SK-N-SH (cell line): ENCODE data around the gene KBTBD13. TPM values are rescaled to one million over a fixed set of nuclear protein-coding genes. Genes with fewer than 3 reads are reported as not detected.

Experiments used
- CTCF ChIA-PET: fragments of 300-600, 350-600 bp; formaldehyde crosslinking; extraction: SDS; loops from one replicate; lab custom pipeline; 2021; lab: Yijun Ruan, JAX
- POLR2A ChIA-PET: fragments of 350-600 bp; sonication (Branson Sonifier 250); formaldehyde crosslinking; extraction: SDS; loops from one replicate; lab custom pipeline; 2020; ENCODE audit warnings: antibody characterized with exemption, inconsistent platforms; lab: Yijun Ruan, JAX
- DNase-seq: peaks from one replicate; pipeline ENCODE4 v3.0.0; 2012
- H2AFZ ChIP-seq: fragments of 200-600 bp; sonication (generic); 2 replicates; pipeline ENCODE4 v1.8.1; 2016; ENCODE audit warnings: antibody characterized with exemption, mild to moderate bottlenecking, low read depth
- H3F3A ChIP-seq: fragments of 200-600 bp; sonication (generic); replicated peaks from 2 replicates; pipeline ENCODE3; 2016; ENCODE audit warnings: antibody characterized with exemption, mild to moderate bottlenecking; ENCODE audit not compliant: insufficient read depth
- H3K27ac ChIP-seq, 2 experiments: fragments of 200-500 bp in 1 of 2; fragments of 200-600 bp in 1 of 2; sonication (Bioruptor generic) in 1 of 2; sonication (generic), shearing (Covaris generic) in 1 of 2; 2 replicates each; pipeline versions ENCODE4 v1.5.1 to v1.6.1; 2014 to 2016; ENCODE audit warnings: low read depth in 2 of 2, inconsistent platforms in 1 of 2, low read length in 1 of 2, mild to moderate bottlenecking in 1 of 2, mixed read lengths in 1 of 2
- H3K27me3 ChIP-seq: fragments of 200-600 bp; sonication (generic), shearing (Covaris generic); 2 replicates; pipeline ENCODE4 v1.6.1; 2016; ENCODE audit warnings: mixed run types; ENCODE audit not compliant: insufficient read depth
- H3K36me3 ChIP-seq, 2 experiments: fragments of 200-500 bp in 1 of 2; fragments of 200-600 bp in 1 of 2; sonication (Bioruptor generic) in 1 of 2; sonication (generic) in 1 of 2; replicated peaks in 1 of 2; 2 replicates each; pipeline versions ENCODE3 to v1.5.1; 2014 to 2016; ENCODE audit warnings: low read length in 1 of 2, mild to moderate bottlenecking in 1 of 2; ENCODE audit not compliant: insufficient read depth in 2 of 2, control insufficient read depth in 1 of 2
- H3K4me1 ChIP-seq, 2 experiments: fragments of 200-500 bp in 1 of 2; fragments of 200-600 bp in 1 of 2; sonication (Bioruptor generic) in 1 of 2; sonication (generic), shearing (Covaris generic) in 1 of 2; 2 replicates each; pipeline versions ENCODE4 v1.5.1 to v1.6.1; 2014 to 2016; ENCODE audit warnings: low read depth in 1 of 2, low read length in 1 of 2, mixed run types in 1 of 2; ENCODE audit not compliant: insufficient read depth in 2 of 2, control insufficient read depth in 1 of 2
- H3K4me2 ChIP-seq: fragments of 200-600 bp; sonication (generic), shearing (Covaris generic); 2 replicates; pipeline ENCODE4 v1.6.1; 2017; ENCODE audit warnings: mixed run types
- H3K4me3 ChIP-seq, 2 experiments: fragments of 200-500 bp in 1 of 2; fragments of 200-600 bp in 1 of 2; sonication (Bioruptor generic) in 1 of 2; sonication (generic), shearing (Covaris generic) in 1 of 2; 2 replicates each; pipeline versions ENCODE4 v1.5.1 to v1.8.1; 2014 to 2016; ENCODE audit warnings: low read depth in 2 of 2, inconsistent platforms in 1 of 2, low read length in 1 of 2, mild to moderate bottlenecking in 1 of 2, mixed read lengths in 1 of 2, moderate library complexity in 1 of 2
- H3K79me2 ChIP-seq: fragments of 200-600 bp; sonication (generic); 2 replicates; pipeline ENCODE4 v1.8.1; 2017; ENCODE audit warnings: mild to moderate bottlenecking; ENCODE audit not compliant: insufficient read depth
- H3K9ac ChIP-seq: fragments of 200-600 bp; sonication (generic); 2 replicates; pipeline ENCODE4 v1.6.1; 2017; ENCODE audit warnings: mixed run types
- H3K9me2 ChIP-seq: fragments of 200-600 bp; sonication (generic); 2 replicates; pipeline ENCODE4 v1.6.1; 2017; ENCODE audit warnings: mixed run types
- H3K9me3 ChIP-seq: fragments of 200-600 bp; sonication (generic); 2 replicates; pipeline ENCODE4 v1.6.1; 2017; ENCODE audit warnings: mixed run types, mild to moderate bottlenecking, moderate library complexity
- H4K20me1 ChIP-seq: fragments of 200-600 bp; sonication (generic); 2 replicates; pipeline ENCODE4 v1.6.1; 2017; ENCODE audit warnings: mild to moderate bottlenecking, mixed run types; ENCODE audit not compliant: insufficient read depth
- ELF1 ChIP-seq: IDR thresholded peaks from 2 replicates; pipeline ENCODE4 v1.4.0; 2012
- EP300 ChIP-seq, 2 experiments: IDR thresholded peaks; 2 replicates each; pipeline versions ENCODE4 v1.4.0 to v1.6.1; 2012; ENCODE audit warnings: borderline replicate concordance in 1 of 2, low read depth in 1 of 2, low read length in 1 of 2
- FOSL2 ChIP-seq: IDR thresholded peaks from 2 replicates; pipeline ENCODE4 v1.4.0; 2012; ENCODE audit warnings: low read depth, mild to moderate bottlenecking, moderate library complexity, borderline replicate concordance
- GABPA ChIP-seq: IDR thresholded peaks from 2 replicates; pipeline ENCODE4 v1.4.0; 2012; ENCODE audit warnings: low read depth, mild to moderate bottlenecking
- JUND ChIP-seq: IDR thresholded peaks from 2 replicates; pipeline ENCODE4 v1.4.0; 2012
- NFIC ChIP-seq: IDR thresholded peaks from 2 replicates; pipeline ENCODE4 v1.4.0; 2012; ENCODE audit warnings: borderline replicate concordance
- RCOR1 ChIP-seq: fragments of 150-350 bp; IDR thresholded peaks from 2 replicates; pipeline ENCODE4 v1.6.1; 2017; ENCODE audit warnings: antibody characterized with exemption, low read length
- RXRA ChIP-seq: IDR thresholded peaks from 2 replicates; pipeline ENCODE4 v1.4.0; 2012; ENCODE audit warnings: low read depth, mild to moderate bottlenecking, borderline replicate concordance
- TCF12 ChIP-seq: IDR thresholded peaks from 2 replicates; pipeline ENCODE4 v1.4.0; 2012
- TEAD4 ChIP-seq: IDR thresholded peaks from 2 replicates; pipeline ENCODE4 v1.4.0; 2012; ENCODE audit warnings: mild to moderate bottlenecking, borderline replicate concordance; ENCODE audit not compliant: insufficient read depth
- YY1 ChIP-seq: IDR thresholded peaks from 2 replicates; pipeline ENCODE4 v1.4.0; 2012; ENCODE audit warnings: low read depth, mild to moderate bottlenecking
- WGBS: methylation state at CpG from one replicate; pipeline ENCODE4 v1.1.6; 2017; ENCODE audit warnings: low lambda C conversion rate; 5-methylcytosine and 5-hydroxymethylcytosine counted together
- polyA plus RNA-seq, 3 experiments: library from polyadenylated mRNA; depleted of rRNA; stranded (reverse); fragments of >200 nt; gene quantifications; 2 replicates each; pipeline ENCODE4 v1.2.3, GENCODE V29; 2012
- TF ChIP-seq, protein P1 (sequence below): IDR thresholded peaks from 2 replicates; pipeline ENCODE4 v1.4.0; 2012; ENCODE audit warnings: low read depth
- TF ChIP-seq, protein P2 (sequence below): IDR thresholded peaks from 2 replicates; pipeline ENCODE4 v1.4.0; 2012; ENCODE audit warnings: low read depth, borderline replicate concordance
- TF ChIP-seq, protein P3 (sequence below): fragments of 150-350 bp; IDR thresholded peaks from 2 replicates; pipeline ENCODE4 v1.6.1; 2017; ENCODE audit warnings: antibody characterized with exemption, low read length, low read depth, borderline replicate concordance
- TF ChIP-seq, protein P4 (sequence below): fragments of 200-600 bp; sonication (generic); IDR thresholded peaks from 2 replicates; pipeline ENCODE4 v1.6.1; 2017; ENCODE audit warnings: antibody characterized with exemption, mild to moderate bottlenecking, moderate library complexity
- TF ChIP-seq, protein P5 (sequence below): IDR thresholded peaks from 2 replicates; pipeline ENCODE4 v1.6.1; 2012; ENCODE audit warnings: mild to moderate bottlenecking, low read depth, low read length, moderate library complexity
- TF ChIP-seq, protein P6 (sequence below): fragments of 150-350 bp; IDR thresholded peaks from 2 replicates; pipeline ENCODE4 v1.6.1; 2016; ENCODE audit warnings: mild to moderate bottlenecking, low read depth, low read length
- TF ChIP-seq, protein P7 (sequence below): IDR thresholded peaks from 2 replicates; pipeline ENCODE4 v1.4.0; 2012; ENCODE audit warnings: low read depth, borderline replicate concordance

Gene KBTBD13
- polyA plus RNA-seq, 1 of the 3 experiments (the other 2 are of a cell fraction) = not detected

DNA sequence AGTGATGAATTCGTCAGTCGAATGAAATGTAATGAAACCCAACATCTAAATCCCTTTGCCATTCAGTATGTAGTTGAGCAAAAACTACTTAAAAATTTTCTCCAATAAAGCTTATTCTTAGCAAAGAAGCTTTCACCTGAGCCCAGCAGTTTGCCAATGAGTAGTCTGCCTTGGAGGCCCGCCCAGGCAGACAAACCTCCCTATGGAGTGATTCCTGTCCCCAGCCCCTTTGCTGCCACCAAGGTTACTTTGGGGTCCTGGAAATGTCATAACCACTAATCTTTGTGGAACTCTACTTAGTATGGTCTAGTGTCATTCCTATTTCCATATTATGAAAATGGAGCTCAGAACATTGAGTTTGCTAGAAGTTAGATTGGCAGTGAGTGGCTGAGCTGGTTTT is 26.4 kb downstream of the KBTBD13 start:
- Histone ChIP-seq H3K4me3 (no peak overlapping the region), H3K79me2 (no peaks in the 10 kb centered on the region), H3K9ac (no peak overlapping the region), H4K20me1 (no peaks in the 10 kb centered on the region), H3K9me3 (no peaks in the 10 kb centered on the region), H3K4me1 (no peaks in the 10 kb centered on the region), H2AFZ (no peak overlapping the region), H3K9me2 (no peaks in the 10 kb centered on the region), H3K27ac (no peak overlapping the region), H3K27me3 (no peaks in the 10 kb centered on the region), H3K4me2 (no peak overlapping the region), H3K36me3 (peaks cover 33 to 38% of the 10 kb centered on the region in 2 experiments), H3F3A (no peaks in the 10 kb centered on the region)
- 99% methylated on average over 3 of the region's 3 CpGs for WGBS
- CTCF ChIA-PET = interaction anchor here (0.7 to 6.1 kb wide), 5 partner anchors 17 to 375 kb away, joined by 3 to 109 read pairs (median 19); no protein-coding TSS in a partner anchor
- no peak for DNase-seq
- TF ChIP-seq TEAD4 (no peak), RXRA (no peak), TCF12 (no peak), RCOR1 (no peak), JUND (no peak), NFIC (no peak), FOSL2 (no peak), ELF1 (no peak), EP300 (IDR thresholded peaks at IDR 0.05; ENCODE audit: borderline replicate concordance in 1 of 2, low read depth in 1 of 2, low read length in 1 of 2) (no peak), GABPA (no peak), YY1 (no peak)
- TF ChIP-seq, protein P1, sequence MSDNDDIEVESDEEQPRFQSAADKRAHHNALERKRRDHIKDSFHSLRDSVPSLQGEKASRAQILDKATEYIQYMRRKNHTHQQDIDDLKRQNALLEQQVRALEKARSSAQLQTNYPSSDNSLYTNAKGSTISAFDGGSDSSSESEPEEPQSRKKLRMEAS = no peak
- TF ChIP-seq, protein P2, sequence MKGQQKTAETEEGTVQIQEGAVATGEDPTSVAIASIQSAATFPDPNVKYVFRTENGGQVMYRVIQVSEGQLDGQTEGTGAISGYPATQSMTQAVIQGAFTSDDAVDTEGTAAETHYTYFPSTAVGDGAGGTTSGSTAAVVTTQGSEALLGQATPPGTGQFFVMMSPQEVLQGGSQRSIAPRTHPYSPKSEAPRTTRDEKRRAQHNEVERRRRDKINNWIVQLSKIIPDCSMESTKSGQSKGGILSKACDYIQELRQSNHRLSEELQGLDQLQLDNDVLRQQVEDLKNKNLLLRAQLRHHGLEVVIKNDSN = no peak
- TF ChIP-seq, protein P3, sequence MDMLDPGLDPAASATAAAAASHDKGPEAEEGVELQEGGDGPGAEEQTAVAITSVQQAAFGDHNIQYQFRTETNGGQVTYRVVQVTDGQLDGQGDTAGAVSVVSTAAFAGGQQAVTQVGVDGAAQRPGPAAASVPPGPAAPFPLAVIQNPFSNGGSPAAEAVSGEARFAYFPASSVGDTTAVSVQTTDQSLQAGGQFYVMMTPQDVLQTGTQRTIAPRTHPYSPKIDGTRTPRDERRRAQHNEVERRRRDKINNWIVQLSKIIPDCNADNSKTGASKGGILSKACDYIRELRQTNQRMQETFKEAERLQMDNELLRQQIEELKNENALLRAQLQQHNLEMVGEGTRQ = no peak
- TF ChIP-seq, protein P4, sequence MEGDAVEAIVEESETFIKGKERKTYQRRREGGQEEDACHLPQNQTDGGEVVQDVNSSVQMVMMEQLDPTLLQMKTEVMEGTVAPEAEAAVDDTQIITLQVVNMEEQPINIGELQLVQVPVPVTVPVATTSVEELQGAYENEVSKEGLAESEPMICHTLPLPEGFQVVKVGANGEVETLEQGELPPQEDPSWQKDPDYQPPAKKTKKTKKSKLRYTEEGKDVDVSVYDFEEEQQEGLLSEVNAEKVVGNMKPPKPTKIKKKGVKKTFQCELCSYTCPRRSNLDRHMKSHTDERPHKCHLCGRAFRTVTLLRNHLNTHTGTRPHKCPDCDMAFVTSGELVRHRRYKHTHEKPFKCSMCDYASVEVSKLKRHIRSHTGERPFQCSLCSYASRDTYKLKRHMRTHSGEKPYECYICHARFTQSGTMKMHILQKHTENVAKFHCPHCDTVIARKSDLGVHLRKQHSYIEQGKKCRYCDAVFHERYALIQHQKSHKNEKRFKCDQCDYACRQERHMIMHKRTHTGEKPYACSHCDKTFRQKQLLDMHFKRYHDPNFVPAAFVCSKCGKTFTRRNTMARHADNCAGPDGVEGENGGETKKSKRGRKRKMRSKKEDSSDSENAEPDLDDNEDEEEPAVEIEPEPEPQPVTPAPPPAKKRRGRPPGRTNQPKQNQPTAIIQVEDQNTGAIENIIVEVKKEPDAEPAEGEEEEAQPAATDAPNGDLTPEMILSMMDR = no peak
- TF ChIP-seq, protein P5, sequence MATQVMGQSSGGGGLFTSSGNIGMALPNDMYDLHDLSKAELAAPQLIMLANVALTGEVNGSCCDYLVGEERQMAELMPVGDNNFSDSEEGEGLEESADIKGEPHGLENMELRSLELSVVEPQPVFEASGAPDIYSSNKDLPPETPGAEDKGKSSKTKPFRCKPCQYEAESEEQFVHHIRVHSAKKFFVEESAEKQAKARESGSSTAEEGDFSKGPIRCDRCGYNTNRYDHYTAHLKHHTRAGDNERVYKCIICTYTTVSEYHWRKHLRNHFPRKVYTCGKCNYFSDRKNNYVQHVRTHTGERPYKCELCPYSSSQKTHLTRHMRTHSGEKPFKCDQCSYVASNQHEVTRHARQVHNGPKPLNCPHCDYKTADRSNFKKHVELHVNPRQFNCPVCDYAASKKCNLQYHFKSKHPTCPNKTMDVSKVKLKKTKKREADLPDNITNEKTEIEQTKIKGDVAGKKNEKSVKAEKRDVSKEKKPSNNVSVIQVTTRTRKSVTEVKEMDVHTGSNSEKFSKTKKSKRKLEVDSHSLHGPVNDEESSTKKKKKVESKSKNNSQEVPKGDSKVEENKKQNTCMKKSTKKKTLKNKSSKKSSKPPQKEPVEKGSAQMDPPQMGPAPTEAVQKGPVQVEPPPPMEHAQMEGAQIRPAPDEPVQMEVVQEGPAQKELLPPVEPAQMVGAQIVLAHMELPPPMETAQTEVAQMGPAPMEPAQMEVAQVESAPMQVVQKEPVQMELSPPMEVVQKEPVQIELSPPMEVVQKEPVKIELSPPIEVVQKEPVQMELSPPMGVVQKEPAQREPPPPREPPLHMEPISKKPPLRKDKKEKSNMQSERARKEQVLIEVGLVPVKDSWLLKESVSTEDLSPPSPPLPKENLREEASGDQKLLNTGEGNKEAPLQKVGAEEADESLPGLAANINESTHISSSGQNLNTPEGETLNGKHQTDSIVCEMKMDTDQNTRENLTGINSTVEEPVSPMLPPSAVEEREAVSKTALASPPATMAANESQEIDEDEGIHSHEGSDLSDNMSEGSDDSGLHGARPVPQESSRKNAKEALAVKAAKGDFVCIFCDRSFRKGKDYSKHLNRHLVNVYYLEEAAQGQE = no peak
- TF ChIP-seq, protein P6, sequence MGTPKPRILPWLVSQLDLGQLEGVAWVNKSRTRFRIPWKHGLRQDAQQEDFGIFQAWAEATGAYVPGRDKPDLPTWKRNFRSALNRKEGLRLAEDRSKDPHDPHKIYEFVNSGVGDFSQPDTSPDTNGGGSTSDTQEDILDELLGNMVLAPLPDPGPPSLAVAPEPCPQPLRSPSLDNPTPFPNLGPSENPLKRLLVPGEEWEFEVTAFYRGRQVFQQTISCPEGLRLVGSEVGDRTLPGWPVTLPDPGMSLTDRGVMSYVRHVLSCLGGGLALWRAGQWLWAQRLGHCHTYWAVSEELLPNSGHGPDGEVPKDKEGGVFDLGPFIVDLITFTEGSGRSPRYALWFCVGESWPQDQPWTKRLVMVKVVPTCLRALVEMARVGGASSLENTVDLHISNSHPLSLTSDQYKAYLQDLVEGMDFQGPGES = no peak
- TF ChIP-seq, protein P7, sequence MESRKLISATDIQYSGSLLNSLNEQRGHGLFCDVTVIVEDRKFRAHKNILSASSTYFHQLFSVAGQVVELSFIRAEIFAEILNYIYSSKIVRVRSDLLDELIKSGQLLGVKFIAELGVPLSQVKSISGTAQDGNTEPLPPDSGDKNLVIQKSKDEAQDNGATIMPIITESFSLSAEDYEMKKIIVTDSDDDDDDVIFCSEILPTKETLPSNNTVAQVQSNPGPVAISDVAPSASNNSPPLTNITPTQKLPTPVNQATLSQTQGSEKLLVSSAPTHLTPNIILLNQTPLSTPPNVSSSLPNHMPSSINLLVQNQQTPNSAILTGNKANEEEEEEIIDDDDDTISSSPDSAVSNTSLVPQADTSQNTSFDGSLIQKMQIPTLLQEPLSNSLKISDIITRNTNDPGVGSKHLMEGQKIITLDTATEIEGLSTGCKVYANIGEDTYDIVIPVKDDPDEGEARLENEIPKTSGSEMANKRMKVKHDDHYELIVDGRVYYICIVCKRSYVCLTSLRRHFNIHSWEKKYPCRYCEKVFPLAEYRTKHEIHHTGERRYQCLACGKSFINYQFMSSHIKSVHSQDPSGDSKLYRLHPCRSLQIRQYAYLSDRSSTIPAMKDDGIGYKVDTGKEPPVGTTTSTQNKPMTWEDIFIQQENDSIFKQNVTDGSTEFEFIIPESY = no peak
- POLR2A ChIA-PET = interaction anchor here (0.9 kb wide), 1 partner anchor 49 kb away, joined by 3 read pairs; no protein-coding TSS in a partner anchor
